ENCODE data around the gene CALD1.

Gene CALD1

GRCh38 chr7:134778941-134779740 is at the start of gene CALD1:
TSS of gene CALD1 (plus strand) at chr7:134779634. CDS start at chr7:134867734, 88,100 bp downstream.
- DNase-seq, result peak; percentile 92

- no peak for DNase-seq
Observed at GRCh38 chr7:134729895-134730294, 49.5 kb upstream of the CALD1 start.

GRCh38 chr7:134730411-134730829 is 49.0 kb upstream of the CALD1 start:
- peak; percentile 31 for DNase-seq

GRCh38 chr7:134731616-134732015 is 47.8 kb upstream of the CALD1 start:
- no peak for DNase-seq

- no peak for DNase-seq
Observed at GRCh38 chr7:134732728-134733127, 46.7 kb upstream of the CALD1 start.

GRCh38 chr7:134736381-134736780 is 43.1 kb upstream of the CALD1 start:
- no peak for DNase-seq

GRCh38 chr7:134737566-134738345 is 41.7 kb upstream of the CALD1 start:
- peak; percentile 83 for DNase-seq

- no peak for DNase-seq
Observed at GRCh38 chr7:134739362-134739761, 40.1 kb upstream of the CALD1 start.

GRCh38 chr7:134740376-134740775 is 39.1 kb upstream of the CALD1 start:
- no peak for DNase-seq

GRCh38 chr7:134741907-134742635 is 37.4 kb upstream of the CALD1 start:
- DNase-seq, result peak; percentile 87

- DNase-seq, result peak; percentile 51
Observed at GRCh38 chr7:134742688-134743350, 36.6 kb upstream of the CALD1 start.

GRCh38 chr7:134744569-134744968 is 34.9 kb upstream of the CALD1 start:
- no peak for DNase-seq

GRCh38 chr7:134747326-134747725 is 32.1 kb upstream of the CALD1 start:
- DNase-seq, result no peak

GRCh38 chr7:134750083-134751062 is 29.1 kb upstream of the CALD1 start:
- DNase-seq, result no peak

- peak; percentile 50 for DNase-seq
Observed at GRCh38 chr7:134752006-134752760, 27.3 kb upstream of the CALD1 start.

- DNase-seq, result no peak
Observed at GRCh38 chr7:134755422-134756022, 23.9 kb upstream of the CALD1 start.

- no peak for DNase-seq
Observed at GRCh38 chr7:134757938-134758337, 21.5 kb upstream of the CALD1 start.

GRCh38 chr7:134758981-134759380 is 20.5 kb upstream of the CALD1 start:
- DNase-seq, result no peak

- no peak for DNase-seq
Observed at GRCh38 chr7:134761266-134761665, 18.2 kb upstream of the CALD1 start.

- DNase-seq, result no peak
Observed at GRCh38 chr7:134763960-134764359, 15.5 kb upstream of the CALD1 start.
